ENCODE measurements around the gene SLC44A5.

The SLC44A5 gene

DNA sequence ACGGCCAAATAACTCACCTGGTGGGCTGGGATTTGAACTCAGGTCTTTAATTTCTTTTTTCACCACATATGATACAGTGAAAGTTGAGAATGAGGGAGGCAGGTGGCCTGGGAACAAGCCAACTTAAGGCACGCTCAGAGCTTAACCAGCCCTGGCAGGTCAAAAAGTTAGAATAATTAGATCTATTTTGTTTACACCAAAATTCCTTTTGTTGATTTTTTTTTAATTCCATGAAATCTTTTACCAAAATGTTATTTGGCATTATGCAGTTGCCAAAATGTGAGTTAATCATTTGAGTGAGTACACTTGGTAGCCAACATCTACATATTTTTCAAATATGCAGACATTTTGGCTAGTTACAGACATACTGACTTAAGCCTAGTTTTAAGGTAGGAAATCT, 439.9 kb downstream of the SLC44A5 start:
- no peak for DNase-seq

DNA sequence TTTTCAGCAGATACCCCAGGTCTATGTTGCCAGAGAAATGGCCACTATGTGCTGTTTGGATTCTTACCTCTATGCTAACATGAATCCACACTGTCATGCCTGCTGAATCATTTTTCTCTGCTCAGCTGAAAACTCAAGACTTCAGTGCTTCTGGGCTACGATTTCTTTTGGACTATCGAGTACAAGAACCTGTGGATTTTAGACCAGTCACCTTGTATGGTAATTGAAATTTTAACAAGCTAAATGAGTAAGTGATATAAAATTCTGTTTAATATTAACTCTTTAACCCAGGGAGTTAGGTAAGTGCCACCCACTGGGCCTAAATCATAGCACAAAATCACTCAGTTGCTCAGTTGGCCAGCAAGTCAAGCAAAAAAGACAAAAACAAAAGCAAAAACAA, 440.9 kb downstream of the SLC44A5 start:
- no peak for DNase-seq

DNA sequence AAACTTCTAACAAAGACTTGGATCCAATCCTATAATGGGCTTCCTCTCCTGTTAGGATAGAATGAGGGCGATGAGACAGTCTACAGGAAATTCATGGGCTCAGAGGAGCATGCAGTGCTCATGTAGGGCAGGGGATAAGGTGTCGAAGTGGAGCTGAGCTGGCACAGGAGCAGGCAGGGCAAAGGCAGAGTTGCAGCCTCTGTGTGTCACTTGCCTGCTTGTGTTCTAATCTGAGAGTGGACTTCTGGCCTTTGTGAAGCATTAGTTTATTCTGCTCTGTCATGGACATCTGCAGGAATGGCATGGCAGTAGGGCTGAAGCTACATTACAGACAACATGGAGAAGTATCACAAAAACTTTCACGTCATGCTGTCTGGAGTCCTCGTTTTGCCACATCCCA, 444.1 kb downstream of the SLC44A5 start:
- DNase-seq, result no peak

DNA sequence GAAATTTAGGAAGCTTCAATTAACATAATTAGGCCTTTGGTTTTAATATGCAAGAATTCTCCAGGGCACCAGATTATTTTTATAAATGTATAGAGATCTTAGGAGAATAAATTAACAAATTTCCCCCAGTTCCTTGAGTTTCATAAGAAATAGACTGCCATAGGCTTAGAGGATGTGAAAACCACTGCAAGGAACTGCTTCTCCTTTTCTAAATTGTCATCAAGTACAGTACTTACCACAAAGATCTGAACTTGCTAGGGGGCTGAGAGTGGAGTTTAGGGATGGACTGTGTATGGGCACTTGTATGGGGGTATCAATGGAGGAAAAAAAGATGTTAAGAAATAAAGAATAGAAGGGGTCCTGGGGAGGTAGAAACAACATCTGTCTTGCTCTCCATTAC, 445.6 kb downstream of the SLC44A5 start:
- DNase-seq, result no peak

DNA sequence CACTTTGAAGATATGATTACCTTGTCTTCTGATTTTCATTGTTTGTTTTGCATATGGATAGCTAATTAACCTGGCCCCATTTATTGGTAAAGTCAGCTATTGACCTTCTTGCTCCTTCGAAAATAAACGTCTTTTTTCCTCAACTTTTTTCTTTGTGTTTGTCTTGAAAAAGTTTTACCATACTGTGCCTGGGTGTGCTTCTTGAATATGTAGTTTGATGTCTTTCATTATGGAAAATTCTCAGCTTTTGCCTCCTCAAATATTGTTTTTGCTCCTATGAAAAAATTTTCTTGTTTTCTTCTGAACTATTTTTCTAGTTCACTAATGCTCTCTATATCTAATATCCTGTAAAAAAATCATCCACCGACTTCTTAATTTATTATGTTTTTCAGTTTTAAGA, 451.8 kb downstream of the SLC44A5 start:
- no peak for DNase-seq
